NCI-H1105 (cell line): ENCODE results near the gene CDCP1.
"Not testable (repeated sequence)": the region's sequence is repeated elsewhere in the genome, so short reads cannot be mapped to it uniquely, and the experiment has no call there.

Experiments used
- DNase-seq: peaks from one replicate; lab custom pipeline; 2025; lab: John Stamatoyannopoulos, UW

Gene CDCP1

GRCh38 chr3:45171283-45171682, 25.1 kb upstream of the CDCP1 start:
- no peak for DNase-seq

- no peak for DNase-seq
Observed at GRCh38 chr3:45170096-45170495, 23.9 kb upstream of the CDCP1 start.

- DNase-seq, result no peak
Observed at GRCh38 chr3:45169125-45169904, 23.1 kb upstream of the CDCP1 start.

- DNase-seq, result no peak
Observed at GRCh38 chr3:45168451-45168850, 22.3 kb upstream of the CDCP1 start.

- no peak for DNase-seq
Observed at GRCh38 chr3:45167011-45167911, 21.1 kb upstream of the CDCP1 start.

GRCh38 chr3:45166321-45166879, 20.2 kb upstream of the CDCP1 start:
- DNase-seq, result no peak

GRCh38 chr3:45165497-45166283, 19.5 kb upstream of the CDCP1 start:
- DNase-seq, result no peak

GRCh38 chr3:45164056-45164455, 17.9 kb upstream of the CDCP1 start:
- DNase-seq, result no peak

GRCh38 chr3:45163481-45163880, 17.3 kb upstream of the CDCP1 start:
- no peak for DNase-seq

GRCh38 chr3:45154641-45155147, 8.5 kb upstream of the CDCP1 start:
- no peak for DNase-seq

- no peak for DNase-seq
Observed at GRCh38 chr3:45153658-45154437, 7.7 kb upstream of the CDCP1 start.

- DNase-seq, result no peak
Observed at GRCh38 chr3:45152307-45152706, 6.1 kb upstream of the CDCP1 start.

GRCh38 chr3:45151100-45151499, 4.9 kb upstream of the CDCP1 start:
- DNase-seq, result no peak

GRCh38 chr3:45148921-45149320, 2.7 kb upstream of the CDCP1 start:
- DNase-seq, result no peak

- no peak for DNase-seq
Observed at GRCh38 chr3:45145223-45145622, 955 bp downstream of the CDCP1 start.

- DNase-seq, result no peak
Observed at GRCh38 chr3:45143673-45144671, 2.2 kb downstream of the CDCP1 start.

GRCh38 chr3:45140770-45141155, 5.4 kb downstream of the CDCP1 start:
- DNase-seq, result not testable (repeated sequence)

- DNase-seq, result no peak
Observed at GRCh38 chr3:45140141-45140769, 5.9 kb downstream of the CDCP1 start.
